ENCODE results near the gene LAMA3.

The LAMA3 gene

DNA sequence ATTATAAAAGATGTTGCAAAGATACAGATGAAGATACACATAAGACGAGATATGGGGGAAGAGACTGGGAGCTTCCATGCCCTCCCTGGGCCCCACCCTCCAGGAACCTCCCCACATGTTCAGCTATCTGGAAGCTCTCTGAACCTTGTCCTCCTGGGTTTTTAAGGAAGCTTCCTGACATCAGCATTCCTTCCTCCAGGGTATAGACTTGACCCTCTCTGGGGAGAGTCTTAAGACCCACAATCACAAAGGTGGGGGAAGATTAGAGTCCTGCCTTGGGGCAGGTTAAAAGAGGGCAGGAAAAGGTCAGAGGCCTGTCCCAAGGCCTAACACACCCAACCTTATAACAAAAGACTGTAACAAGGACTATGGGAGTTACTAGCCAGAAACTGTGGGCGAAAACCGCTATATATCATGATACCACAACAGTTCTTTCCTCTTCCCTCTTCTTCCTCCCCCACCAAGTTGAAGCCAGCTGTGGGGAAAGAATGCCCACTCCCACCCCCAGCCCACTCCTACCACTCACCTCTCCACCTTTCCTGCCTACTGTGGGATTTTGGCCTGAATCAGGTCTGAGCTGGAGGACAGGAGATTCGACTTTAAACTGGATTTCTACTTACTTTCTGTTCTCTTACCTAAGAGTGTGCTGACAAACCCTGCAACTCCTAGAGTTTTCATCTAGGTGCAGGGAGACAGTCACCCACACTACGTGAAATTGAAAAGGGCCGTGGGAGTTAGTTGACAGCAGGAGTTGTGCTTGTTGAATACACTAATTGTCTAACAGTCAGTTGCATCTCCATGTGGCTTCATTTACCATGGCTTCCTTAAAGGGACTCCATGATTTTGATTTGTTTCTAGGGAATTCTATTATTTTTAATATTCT, 105.0 kb downstream of the LAMA3 start:
- no peak for DNase-seq

DNA sequence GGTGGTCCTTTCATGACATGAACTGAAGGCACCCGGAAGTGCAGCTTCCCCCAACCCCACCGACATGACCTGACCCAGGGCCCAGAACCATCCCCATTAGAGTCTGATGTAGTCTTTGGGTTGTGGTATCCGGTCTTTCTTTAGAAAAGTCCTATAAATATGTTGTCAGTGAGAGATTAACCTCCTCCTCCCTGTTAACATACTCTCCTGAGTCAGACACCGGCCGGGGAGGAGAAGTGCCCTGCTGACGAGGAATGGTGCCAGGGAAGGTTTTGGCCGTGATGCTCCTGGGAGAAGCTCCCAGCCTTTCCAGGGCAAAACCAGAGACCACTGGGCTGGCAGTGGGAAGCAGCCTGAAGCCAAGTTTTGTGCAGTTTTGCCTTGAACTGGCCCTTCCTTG, 109.0 kb downstream of the LAMA3 start:
- DNase-seq, result no peak

GRCh38 chr18:23798824-23799223, 109.6 kb downstream of the LAMA3 start:
- DNase-seq, result no peak

GRCh38 chr18:23799540-23799939, 110.3 kb downstream of the LAMA3 start:
- DNase-seq, result no peak

DNA sequence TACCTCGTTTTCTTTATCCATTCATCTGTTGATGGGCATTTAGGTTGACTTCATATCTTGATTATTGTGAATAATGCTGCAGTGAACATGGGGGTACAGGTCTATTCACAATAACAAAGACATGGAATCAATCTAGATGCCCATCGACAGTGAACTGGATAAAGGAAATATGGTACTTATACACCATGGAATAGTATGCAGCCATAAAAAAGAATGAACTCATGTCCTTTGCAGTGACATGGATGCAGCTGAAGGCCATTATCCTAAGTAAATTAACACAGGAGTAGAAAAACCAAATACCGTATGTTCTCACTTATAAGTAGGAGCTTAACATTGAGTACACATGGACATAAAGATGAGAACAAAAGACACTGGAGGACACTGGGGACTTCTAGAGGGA, 111.6 kb downstream of the LAMA3 start:
- DNase-seq, result no peak

GRCh38 chr18:23802817-23803216, 113.6 kb downstream of the LAMA3 start:
- DNase-seq, result no peak

GRCh38 chr18:23803755-23804154, 114.5 kb downstream of the LAMA3 start:
- no peak for DNase-seq

DNA sequence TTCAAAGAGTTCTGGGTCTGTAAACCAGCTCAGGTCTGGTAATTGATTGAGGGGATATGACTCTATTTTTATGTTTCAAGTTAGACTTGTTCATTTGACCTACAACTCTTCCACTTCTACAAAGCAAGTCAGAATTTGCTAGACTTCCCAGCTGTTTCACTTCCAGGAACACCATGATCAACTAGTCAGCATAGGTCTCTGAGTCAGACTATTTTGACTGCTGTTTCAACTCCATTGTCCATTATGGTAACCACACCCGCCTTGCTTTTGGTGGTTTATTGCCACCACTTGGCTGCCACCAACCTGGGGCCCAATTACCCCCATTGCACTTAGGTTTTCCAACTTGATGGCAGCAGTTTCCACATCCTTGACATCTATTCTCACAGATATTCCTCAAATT, 116.6 kb downstream of the LAMA3 start:
- DNase-seq, result no peak

DNA sequence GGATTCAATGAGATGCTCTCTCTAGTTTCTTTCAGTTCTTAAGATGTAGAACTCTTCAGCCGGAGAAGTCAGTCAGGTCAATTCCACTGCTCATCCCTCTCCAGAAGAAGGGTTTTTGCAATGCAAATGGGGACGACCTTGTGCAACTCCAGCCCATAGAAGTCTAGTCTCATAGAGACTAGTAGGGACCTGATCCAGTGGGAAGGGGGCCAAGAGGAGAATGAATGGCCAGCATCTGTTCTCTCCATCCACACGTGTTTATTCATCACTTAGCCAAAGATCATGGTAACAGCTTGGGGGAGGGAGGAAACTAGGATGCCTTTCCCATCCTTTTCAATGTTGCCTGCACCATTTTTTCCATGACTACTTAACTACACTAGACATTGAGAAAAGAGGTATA, 120.2 kb downstream of the LAMA3 start:
- peak; percentile 44 for DNase-seq

DNA sequence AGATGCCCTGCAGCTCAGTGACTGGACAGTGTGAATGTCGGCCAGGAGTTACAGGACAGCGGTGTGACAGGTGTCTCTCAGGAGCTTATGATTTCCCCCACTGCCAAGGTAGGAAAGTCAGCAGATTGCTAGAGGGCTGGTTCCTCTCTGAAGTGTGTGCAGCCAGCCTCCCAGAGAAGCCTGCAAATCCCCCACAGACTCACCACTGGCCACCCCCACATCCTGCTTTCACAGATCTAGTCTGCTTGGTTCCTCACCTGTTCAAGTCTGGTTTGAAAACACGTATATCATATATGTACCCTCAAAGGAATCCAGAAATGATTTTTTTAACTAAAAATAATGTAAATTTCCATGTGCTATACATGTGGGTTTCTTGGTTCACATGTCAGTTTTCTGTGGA, 121.1 kb downstream of the LAMA3 start:
- no peak for DNase-seq

DNA sequence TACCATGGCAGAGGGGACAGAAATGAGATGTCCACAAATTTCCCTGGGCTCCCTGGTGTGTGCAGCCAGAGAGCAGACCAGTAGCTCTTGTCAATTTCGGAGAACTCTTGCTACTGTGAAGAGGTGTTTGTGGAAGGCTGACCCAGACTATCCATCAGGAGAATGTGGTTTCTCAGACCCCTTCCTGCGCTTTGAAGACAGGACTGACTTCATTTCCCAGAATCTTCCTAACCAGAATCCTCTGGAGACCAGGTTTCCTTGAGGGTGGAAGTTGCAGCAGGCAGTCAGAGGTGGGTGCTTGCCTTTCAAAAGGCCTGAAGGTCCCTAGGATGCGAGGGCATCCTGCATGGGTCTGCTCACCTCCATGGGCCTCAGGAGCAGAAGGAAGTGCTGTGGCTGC, 121.9 kb downstream of the LAMA3 start:
- DNase-seq, result no peak

GRCh38 chr18:23812546-23813440, 123.5 kb downstream of the LAMA3 start:
- no peak for DNase-seq

DNA sequence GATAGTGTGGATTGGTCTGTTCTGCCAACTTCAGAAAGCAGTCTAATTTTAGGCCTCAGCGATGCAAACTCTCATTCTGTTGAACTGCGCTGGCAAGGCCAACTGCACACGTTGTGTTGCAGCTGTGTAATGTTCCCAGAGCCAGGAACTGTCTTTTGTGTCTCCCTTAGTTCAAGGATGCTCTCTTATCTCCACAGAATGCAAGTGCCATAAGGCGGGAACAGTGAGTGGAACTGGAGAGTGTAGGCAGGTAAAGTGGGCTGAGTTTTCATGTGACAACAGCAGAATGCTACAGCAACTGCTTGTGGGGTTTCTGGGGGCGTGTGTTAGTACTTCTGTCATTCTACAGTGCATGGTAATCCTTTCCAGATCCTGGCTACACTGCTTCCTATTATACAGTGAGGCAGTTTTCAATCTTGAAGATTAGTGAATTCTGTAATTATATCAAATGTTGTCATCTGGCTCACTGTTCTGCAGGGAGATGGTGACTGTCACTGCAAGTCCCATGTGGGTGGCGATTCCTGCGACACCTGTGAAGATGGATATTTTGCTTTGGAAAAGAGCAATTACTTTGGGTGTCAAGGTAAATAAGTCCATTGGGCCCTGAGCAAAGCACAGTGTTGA, 125.8 kb downstream of the LAMA3 start:
- DNase-seq, result no peak

DNA sequence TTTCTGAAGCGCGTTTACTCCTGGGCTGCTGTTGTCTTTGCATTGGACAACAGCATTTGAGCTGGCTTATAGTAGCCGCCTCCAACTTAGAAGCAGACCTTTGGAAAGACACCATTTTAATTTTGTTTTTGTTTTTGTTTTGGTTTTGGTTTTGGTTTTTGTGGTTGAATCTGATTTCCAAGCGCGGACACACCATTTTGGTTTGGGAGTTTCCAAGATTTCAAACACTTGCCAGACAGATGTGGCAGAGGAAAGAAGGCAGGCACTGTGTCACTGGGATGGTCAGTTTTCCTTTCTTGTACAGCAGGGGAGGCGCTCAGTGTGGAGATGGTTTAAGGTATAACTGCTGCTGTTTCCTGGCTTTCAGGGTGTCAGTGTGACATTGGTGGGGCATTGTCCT, 126.8 kb downstream of the LAMA3 start:
- no peak for DNase-seq

- DNase-seq, result no peak
These were observed 127.5 kb downstream of the LAMA3 start for GRCh38 chr18:23816740-23817139.

DNA sequence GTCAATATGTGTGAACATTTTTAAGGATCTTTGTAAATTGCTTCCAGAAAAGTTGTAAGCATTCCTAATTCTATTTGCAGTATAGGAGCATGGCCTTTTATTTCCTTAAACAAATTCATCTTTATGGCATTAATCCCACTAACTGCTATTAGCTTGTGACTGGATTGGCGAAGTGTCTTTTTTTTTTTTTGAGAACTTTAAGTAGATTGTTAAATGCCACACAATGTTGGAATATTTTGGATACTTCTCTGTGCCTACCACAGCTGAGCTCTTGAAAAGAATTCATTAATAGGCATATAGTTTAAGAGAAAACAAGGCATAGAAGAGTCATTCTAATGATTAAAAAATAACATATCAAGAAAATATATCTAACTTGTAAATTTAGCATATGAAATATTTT, 129.7 kb downstream of the LAMA3 start:
- DNase-seq, result no peak

- DNase-seq, result no peak
These were observed 133.5 kb downstream of the LAMA3 start for GRCh38 chr18:23822590-23823385.

GRCh38 chr18:23824240-23824639, 135.0 kb downstream of the LAMA3 start:
- DNase-seq, result no peak

DNA sequence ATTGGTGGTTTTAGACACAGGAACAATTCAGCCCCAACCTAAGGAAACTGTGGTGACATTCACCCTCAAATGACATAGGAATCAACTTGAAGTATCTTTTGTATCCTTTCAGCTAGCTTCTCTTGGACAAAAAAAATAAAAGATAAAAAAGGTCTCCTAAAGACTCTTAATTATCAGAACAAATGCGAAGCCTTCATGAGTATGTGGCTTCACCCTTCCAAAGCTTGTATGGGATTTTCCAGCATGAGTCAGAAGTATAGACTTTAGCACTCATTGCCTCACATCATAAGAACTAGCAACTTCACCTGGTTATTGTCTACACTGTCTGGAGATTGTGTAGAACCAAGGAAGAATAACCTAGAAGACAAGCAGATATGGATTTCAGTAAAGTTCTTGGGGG, 135.4 kb downstream of the LAMA3 start:
- DNase-seq, result no peak

- DNase-seq, result no peak
These were observed 136.2 kb downstream of the LAMA3 start for GRCh38 chr18:23825496-23825895.

GRCh38 chr18:23825978-23826405, 136.7 kb downstream of the LAMA3 start:
- DNase-seq, result peak; percentile 78

DNA sequence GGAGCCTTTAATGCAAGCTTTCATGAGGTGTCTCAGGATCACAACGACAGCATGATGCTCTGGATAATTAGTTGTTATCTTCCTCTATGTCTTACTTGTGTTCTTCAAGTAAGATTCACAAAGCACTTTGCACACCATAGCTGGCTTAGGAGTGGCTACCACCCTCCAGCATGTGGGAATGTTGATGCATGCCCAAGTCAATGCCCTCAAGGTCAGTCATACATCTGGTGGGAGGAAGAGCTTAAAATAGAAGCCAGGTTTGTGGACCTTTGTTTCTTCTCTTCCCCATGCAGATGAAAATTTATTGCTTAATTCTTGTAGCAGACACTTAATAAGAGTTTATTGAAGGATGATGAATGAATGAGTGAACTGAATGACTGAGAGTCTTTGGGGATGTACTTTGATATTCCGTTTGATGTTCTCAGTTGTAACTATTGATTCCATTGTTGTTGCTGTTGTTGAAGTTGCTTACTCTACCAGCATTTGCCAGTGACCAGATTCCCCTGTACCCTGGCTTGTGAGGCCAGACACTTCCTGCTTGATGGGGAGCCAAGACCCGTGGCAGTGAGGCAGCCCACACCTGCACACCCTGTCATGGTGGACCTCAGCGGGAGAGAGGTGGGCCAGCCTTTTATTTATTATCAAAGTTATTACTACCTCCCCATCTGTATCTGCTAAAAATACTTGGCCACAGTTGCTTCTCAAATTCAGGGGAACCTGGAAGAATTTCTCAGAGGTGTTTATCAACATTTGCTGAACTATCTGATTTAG, 137.8 kb downstream of the LAMA3 start:
- no peak for DNase-seq

All from femur (tissue), 1 donor.